H1 (cell line): ENCODE results near the gene TMEM165. TPM values are rescaled to one million over a fixed set of nuclear protein-coding genes. Genes with fewer than 3 reads are reported as not detected.

Source experiments
- CTCF ChIA-PET: fragments of 300-600 bp; sonication (Branson Sonifier 250); formaldehyde crosslinking; loops from one replicate; lab custom pipeline; 2021; ENCODE audit not compliant: partially characterized antibody; lab: Charles Lee
- POLR2A ChIA-PET: fragments of 300-600 bp; sonication (Branson Sonifier 250); formaldehyde crosslinking; loops from one replicate; lab custom pipeline; 2021; ENCODE audit warnings: inconsistent platforms; ENCODE audit not compliant: partially characterized antibody; lab: Charles Lee
- DNase-seq, 2 experiments: peaks; one replicate each; pipeline versions ENCODE4 v3.0.0 to v3.0.0-alpha.2; 2010 to 2022; ENCODE audit warnings: low spot score in 2 of 2, low read depth in 1 of 2, mixed read lengths in 1 of 2
- FAIRE-seq: peaks from 2 replicates; lab custom pipeline; 2011; peaks lifted over from hg19 to GRCh38; lab: Jason Lieb, UNC
- H2AFZ ChIP-seq: 2 replicates; pipeline ENCODE4 v1.8.1; 2012; ENCODE audit warnings: low read length, inconsistent platforms
- H2AK5ac ChIP-seq: 2 replicates; pipeline ENCODE4 v1.6.1; 2013; ENCODE audit warnings: low read depth, low read length
- H2BK120ac ChIP-seq: replicated peaks from 2 replicates; pipeline ENCODE3; 2013; ENCODE audit warnings: low read depth, low read length, inconsistent platforms
- H2BK12ac ChIP-seq: 2 replicates; pipeline ENCODE4 v1.6.1; 2013; ENCODE audit warnings: low read depth, low read length
- H2BK15ac ChIP-seq: 2 replicates; pipeline ENCODE4 v1.6.1; 2013; ENCODE audit warnings: low read length
- H2BK20ac ChIP-seq: 2 replicates; pipeline ENCODE4 v1.6.1; 2013; ENCODE audit warnings: low read length
- H2BK5ac ChIP-seq: 2 replicates; pipeline ENCODE4 v1.6.1; 2013; ENCODE audit warnings: low read depth, low read length
- H3K14ac ChIP-seq: 2 replicates; pipeline ENCODE4 v1.6.1; 2013; ENCODE audit warnings: inconsistent platforms; ENCODE audit not compliant: insufficient read length
- H3K18ac ChIP-seq: 2 replicates; pipeline ENCODE4 v1.6.1; 2013; ENCODE audit warnings: low read length; ENCODE audit errors: extremely low read depth
- H3K23ac ChIP-seq: 2 replicates; pipeline ENCODE4 v1.6.1; 2013; ENCODE audit warnings: inconsistent platforms; ENCODE audit not compliant: insufficient read length
- H3K23me2 ChIP-seq: 2 replicates; pipeline ENCODE4 v1.6.1; 2013; ENCODE audit warnings: low read depth, low read length
- H3K27ac ChIP-seq: 2 replicates; pipeline ENCODE4 v1.6.1; 2011; ENCODE audit warnings: low read depth, low read length, inconsistent platforms
- H3K27me3 ChIP-seq, 4 experiments: replicated peaks in 1 of 4; 1 replicate in 1 of 4; 2 replicates in 3 of 4; pipeline versions ENCODE4 v1.6.1 to v1.8.1; 2011 to 2013; ENCODE audit warnings: low read length in 3 of 4, mild to moderate bottlenecking in 3 of 4, inconsistent platforms in 2 of 4, mixed read lengths in 2 of 4, moderate library complexity in 1 of 4; ENCODE audit not compliant: control insufficient read depth in 3 of 4, insufficient read depth in 3 of 4; ENCODE audit errors: extremely low read depth in 1 of 4
- H3K36me3 ChIP-seq, 4 experiments: 2 replicates each; pipeline versions ENCODE4 v1.6.1 to v1.8.1; 2011 to 2013; ENCODE audit warnings: mild to moderate bottlenecking in 4 of 4, low read length in 3 of 4, moderate library complexity in 2 of 4, control low read depth in 1 of 4, inconsistent platforms in 1 of 4; ENCODE audit not compliant: insufficient read depth in 4 of 4, control insufficient read depth in 2 of 4
- H3K4ac ChIP-seq: replicated peaks from 2 replicates; pipeline ENCODE3; 2013; ENCODE audit warnings: low read length, low read depth, mixed read lengths, inconsistent platforms; ENCODE audit not compliant: insufficient read length
- H3K4me1 ChIP-seq, 4 experiments: replicated peaks in 1 of 4; 1 replicate in 1 of 4; 2 replicates in 3 of 4; pipeline versions ENCODE4 v1.6.1 to v1.8.1; 2011 to 2013; ENCODE audit warnings: low read length in 3 of 4, inconsistent platforms in 2 of 4, mixed read lengths in 1 of 4; ENCODE audit not compliant: insufficient read depth in 4 of 4, control insufficient read depth in 3 of 4
- H3K4me2 ChIP-seq, 2 experiments: 2 replicates each; pipeline versions ENCODE4 v1.6.1 to v1.8.1; 2011 to 2013; ENCODE audit warnings: low read depth in 2 of 2, low read length in 2 of 2, control low read depth in 1 of 2, inconsistent platforms in 1 of 2, mild to moderate bottlenecking in 1 of 2; ENCODE audit not compliant: insufficient read depth in 1 of 2
- H3K4me3 ChIP-seq, 4 experiments: fragments of 200-600, 300-600 bp in 1 of 4; sonication (generic), shearing (Covaris generic), sonication (Bioruptor Twin) in 1 of 4; 2 replicates each; pipeline versions ENCODE4 v1.5.1 to v1.8.1; 2011 to 2016; ENCODE audit warnings: low read length in 4 of 4, low read depth in 3 of 4, control low read depth in 2 of 4, inconsistent platforms in 2 of 4, mild to moderate bottlenecking in 2 of 4, mixed read lengths in 1 of 4, moderate library complexity in 1 of 4; ENCODE audit not compliant: insufficient read depth in 2 of 4; ENCODE audit errors: extremely low read depth in 1 of 4
- H3K56ac ChIP-seq: replicated peaks from 2 replicates; pipeline ENCODE3; 2013; ENCODE audit warnings: low read depth, mild to moderate bottlenecking, mixed read lengths, low read length, inconsistent platforms; ENCODE audit not compliant: insufficient read length
- H3K79me1 ChIP-seq: 2 replicates; pipeline ENCODE4 v1.6.1; 2013; ENCODE audit warnings: low read depth, low read length, control low read depth
- H3K79me2 ChIP-seq, 2 experiments: 2 replicates each; pipeline versions ENCODE4 v1.6.1 to v1.8.1; 2012 to 2013; ENCODE audit warnings: low read length in 2 of 2, mild to moderate bottlenecking in 2 of 2, inconsistent platforms in 1 of 2; ENCODE audit not compliant: insufficient read depth in 2 of 2, control insufficient read depth in 1 of 2
- H3K9ac ChIP-seq, 4 experiments: replicated peaks in 1 of 4; 1 replicate in 1 of 4; 2 replicates in 3 of 4; pipeline versions ENCODE4 v1.6.1 to v1.8.1; 2011 to 2013; ENCODE audit warnings: low read depth in 3 of 4, low read length in 3 of 4, control low read depth in 2 of 4, mild to moderate bottlenecking in 2 of 4, moderate library complexity in 2 of 4, inconsistent platforms in 1 of 4; ENCODE audit errors: extremely low read depth in 1 of 4
- H3K9me3 ChIP-seq, 2 experiments: 2 replicates each; pipeline versions ENCODE4 v1.6.1 to v1.8.1; 2012 to 2013; ENCODE audit warnings: mild to moderate bottlenecking in 2 of 2, moderate library complexity in 2 of 2, control low read depth in 1 of 2, inconsistent platforms in 1 of 2, low read depth in 1 of 2, low read length in 1 of 2, mixed read lengths in 1 of 2; ENCODE audit not compliant: insufficient read depth in 2 of 2
- H4K20me1 ChIP-seq, 2 experiments: replicated peaks in 1 of 2; 2 replicates each; pipeline versions ENCODE3 to v1.8.1; 2011 to 2013; ENCODE audit warnings: inconsistent platforms in 2 of 2, low read length in 2 of 2, mild to moderate bottlenecking in 1 of 2; ENCODE audit not compliant: insufficient read depth in 2 of 2, control insufficient read depth in 1 of 2
- H4K5ac ChIP-seq: 2 replicates; pipeline ENCODE4 v1.6.1; 2013; ENCODE audit warnings: low read length, low read depth, mixed read lengths, inconsistent platforms; ENCODE audit not compliant: insufficient read length
- H4K8ac ChIP-seq: 2 replicates; pipeline ENCODE4 v1.8.0; 2013; ENCODE audit warnings: mild to moderate bottlenecking, moderate library complexity, low read length, inconsistent platforms; ENCODE audit not compliant: insufficient read depth; ENCODE audit errors: extremely low read depth
- H4K91ac ChIP-seq: replicated peaks from 2 replicates; pipeline ENCODE3; 2013; ENCODE audit warnings: low read length, mixed read lengths, inconsistent platforms; ENCODE audit not compliant: insufficient read length
- ATF2 ChIP-seq: IDR thresholded peaks from 2 replicates; pipeline ENCODE4 v1.6.1; 2012; ENCODE audit warnings: low read length, inconsistent platforms
- BACH1 ChIP-seq: IDR thresholded peaks from 2 replicates; pipeline ENCODE4 v1.6.1; 2012; ENCODE audit warnings: low read length, improper control_type of control experiment
- BCL11A ChIP-seq, 2 experiments: IDR thresholded peaks; one replicate each; pipeline ENCODE4 v1.6.1; 2011; ENCODE audit warnings: low read depth in 2 of 2, low read length in 2 of 2, mild to moderate bottlenecking in 2 of 2
- JUN ChIP-seq: IDR thresholded peaks from 2 replicates; pipeline ENCODE4 v1.6.1; 2011; ENCODE audit warnings: low read depth, mild to moderate bottlenecking, improper control_type of control experiment, low read length
- JUND ChIP-seq: IDR thresholded peaks from 2 replicates; pipeline ENCODE4 v1.6.1; 2011; ENCODE audit warnings: mild to moderate bottlenecking, improper control_type of control experiment, low read length
- KDM5A ChIP-seq: fragments of 200-600 bp; IDR thresholded peaks from 2 replicates; pipeline ENCODE4 v1.7.1; 2012; ENCODE audit warnings: mild to moderate bottlenecking, low read length, inconsistent platforms, mixed read lengths
- NANOG ChIP-seq: IDR thresholded peaks from 2 replicates; pipeline ENCODE4 v1.6.1; 2011; ENCODE audit warnings: low read length, low read depth, mild to moderate bottlenecking, inconsistent platforms; ENCODE audit not compliant: insufficient read depth, poor library complexity, severe bottlenecking
- POLR2A ChIP-seq, 2 experiments: IDR thresholded peaks; 1 replicate in 1 of 2; 2 replicates in 1 of 2; pipeline ENCODE4 v1.6.1; 2011; ENCODE audit warnings: low read depth in 2 of 2, low read length in 2 of 2, mild to moderate bottlenecking in 2 of 2; ENCODE audit errors: control extremely low read depth in 1 of 2
- SIN3A ChIP-seq, 2 experiments: IDR thresholded peaks in 1 of 2; conservative IDR thresholded peaks in 1 of 2; 2 replicates each; pipeline ENCODE4 v1.6.1; 2011 to 2012; ENCODE audit warnings: low read length in 2 of 2, improper control_type of control experiment in 1 of 2, low read depth in 1 of 2, mild to moderate bottlenecking in 1 of 2
- SP4 ChIP-seq: IDR thresholded peaks from 2 replicates; pipeline ENCODE4 v1.6.1; 2012; ENCODE audit warnings: low read length, inconsistent platforms
- TAF1 ChIP-seq: IDR thresholded peaks from 2 replicates; pipeline ENCODE4 v1.6.1; 2011; ENCODE audit warnings: mild to moderate bottlenecking, low read depth, low read length
- USF2 ChIP-seq: IDR thresholded peaks from 2 replicates; pipeline ENCODE4 v1.6.1; 2011; ENCODE audit warnings: low read length, improper control_type of control experiment
- WGBS, 2 experiments: shearing (Covaris generic) in 1 of 2; methylation state at CpG; one replicate each; pipeline versions ENCODE4 v1.1.6 to v1.1.7; 2013 to 2015; ENCODE audit warnings: low lambda C conversion rate in 2 of 2, mixed read lengths in 2 of 2, inconsistent platforms in 1 of 2, low coverage in 1 of 2, missing lambda C conversion rate in 1 of 2; ENCODE audit not compliant: insufficient replicate concordance in 2 of 2, insufficient coverage in 1 of 2, insufficient read length in 1 of 2; ENCODE audit errors: extremely low coverage in 1 of 2, missing lambda C conversion rate in 1 of 2; 5-methylcytosine and 5-hydroxymethylcytosine counted together
- polyA plus RNA-seq, 7 experiments: library from polyadenylated mRNA; depleted of rRNA in 3 of 7; stranded (reverse) in 5 of 7; unstranded in 2 of 7; fragments of >200 nt in 5 of 7; fragments of 200-250 nt in 2 of 7; gene quantifications; 1 replicate in 5 of 7; 2 replicates in 1 of 7; 4 replicates in 1 of 7; pipeline versions ENCODE4 v1.2.1 to v1.2.3, GENCODE V29; 2011 to 2013; ENCODE audit warnings: missing spikeins in 2 of 7, mixed read lengths in 2 of 7
- total RNA-seq: library from RNA; stranded (reverse); fragmentation: NEBNext Ultra II Directional; extraction: Animal tissue kit (Norgen Biotek cat#: 25700); gene quantifications from 2 replicates; pipeline ENCODE4 v1.2.1, GENCODE V29; 2021

TMEM165 gene
- total and polyA plus RNA-seq, 2 of the 8 experiments (the other 6 are each of a cell fraction or from before 2014, with no cell fraction given) = 85.5 to 125 TPM

- no peak overlapping the region for H3K23ac ChIP-seq
- no peaks in the 10 kb centered on the region for H3K9me3 ChIP-seq
- no peak overlapping the region for H2BK20ac ChIP-seq
- H3K4me3 ChIP-seq = no peak overlapping the region
- no peak overlapping the region for H3K4ac ChIP-seq
- H2BK120ac ChIP-seq = no peak overlapping the region
- no peaks in the 10 kb centered on the region for H3K27me3 ChIP-seq
- H4K91ac ChIP-seq = no peak overlapping the region
- H3K4me1 ChIP-seq = peaks cover 0 to 3% (median 1%) of the 10 kb centered on the region in 4 experiments; a peak in 2 of 7 replicates
- no peak overlapping the region for H2AK5ac ChIP-seq
- no peak for FAIRE-seq
- ChIA-PET CTCF (interaction anchor here (1.2 to 2.5 kb wide), 4 partner anchors 10 to 430 kb away, joined by 3 to 8 read pairs (median 6); partner anchors contain the start of gene SRD5A3), POLR2A (interaction anchor here (0.7 to 1.8 kb wide), 4 partner anchors 9 to 24 kb away, joined by 3 to 5 read pairs (median 3); no protein-coding TSS in a partner anchor)
- DNase-seq = no peak
- no peak overlapping the region for H4K5ac ChIP-seq
- H3K79me2 ChIP-seq = no peaks in the 10 kb centered on the region
- H3K56ac ChIP-seq = no peak overlapping the region
- no peak overlapping the region for H3K18ac ChIP-seq
- H3K27ac ChIP-seq = no peak overlapping the region
- H3K79me1 ChIP-seq = no peaks in the 10 kb centered on the region
- H2BK5ac ChIP-seq = no peak overlapping the region
- no peaks in the 10 kb centered on the region for H4K20me1 ChIP-seq
- no peak overlapping the region for H3K9ac ChIP-seq
- no peak overlapping the region for H3K4me2 ChIP-seq
- WGBS, 2 experiments = 79% methylated on average over 3 of the region's 3 CpGs; no CpG with 5 or more reads in 1 of the 2 experiments
- peaks cover 0 to 21% (median 15%) of the 10 kb centered on the region in 4 experiments; a peak in 6 of 8 replicates for H3K36me3 ChIP-seq
- no peak overlapping the region for H2AFZ ChIP-seq
- no peak overlapping the region for H4K8ac ChIP-seq
- H2BK12ac ChIP-seq = no peak overlapping the region
- no peak overlapping the region for H2BK15ac ChIP-seq
- H3K23me2 ChIP-seq = no peaks in the 10 kb centered on the region
- no peak overlapping the region for H3K14ac ChIP-seq
- no peak for TF ChIP-seq NANOG
- no peak for TF ChIP-seq SP4
- TF ChIP-seq BACH1 = no peak
- no peak for TF ChIP-seq BCL11A (IDR thresholded peaks at IDR 0.05; ENCODE audit: low read depth in 2 of 2, low read length in 2 of 2)
- no peak for TF ChIP-seq JUND
- TF ChIP-seq JUN = no peak
- no peak for TF ChIP-seq KDM5A
- no peak for TF ChIP-seq SIN3A (conservative IDR thresholded peaks at IDR 0.05 in 1 of 2, IDR thresholded peaks at IDR 0.05 in 1 of 2; ENCODE audit: low read depth in 1 of 2, low read length in 2 of 2)
- no peak for TF ChIP-seq TAF1
- TF ChIP-seq POLR2A (IDR thresholded peaks at IDR 0.05; ENCODE audit: control extremely low read depth in 1 of 2, low read depth in 2 of 2, low read length in 2 of 2) = no peak
- no peak for TF ChIP-seq USF2
- no peak for TF ChIP-seq ATF2
These were observed 42.1 kb downstream of the TMEM165 start for GRCh38 chr4:55437823-55438222.
